GM12875 (cell line): Measurements from ENCODE around the gene LACRT.

Source experiments
- H3K4me3 ChIP-seq: one replicate; pipeline ENCODE4 v1.5.1; 2011; ENCODE audit warnings: low read depth, low read length, control low read depth
- TF ChIP-seq, protein P1 (sequence below): IDR thresholded peaks from 2 replicates; pipeline ENCODE4 v1.5.1; 2011; ENCODE audit warnings: low read depth, mild to moderate bottlenecking, control low read depth, inconsistent platforms, low read length, moderate library complexity, borderline replicate concordance; ENCODE audit not compliant: insufficient read depth

LACRT gene

DNA sequence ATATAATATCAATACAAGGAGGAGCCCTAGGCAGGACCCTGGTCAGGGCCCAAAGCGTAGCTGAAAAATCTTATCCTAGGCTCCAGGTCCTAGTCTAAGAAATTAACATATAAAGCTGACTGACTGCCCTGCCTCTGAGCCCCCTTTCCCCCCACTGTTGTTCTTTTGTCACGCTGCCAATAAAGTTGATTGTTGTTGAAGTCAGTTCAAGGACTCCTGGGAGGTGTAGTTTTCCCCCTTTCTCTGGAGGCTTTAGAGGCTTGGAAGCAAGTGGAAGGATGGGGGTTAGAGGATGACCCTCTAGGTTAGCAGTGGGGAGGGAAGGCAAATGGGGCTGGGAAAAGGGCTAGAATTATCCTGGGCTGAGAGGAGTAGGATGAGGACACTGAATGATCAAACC is 49.5 kb downstream of the LACRT start:
- TF ChIP-seq, protein P1, sequence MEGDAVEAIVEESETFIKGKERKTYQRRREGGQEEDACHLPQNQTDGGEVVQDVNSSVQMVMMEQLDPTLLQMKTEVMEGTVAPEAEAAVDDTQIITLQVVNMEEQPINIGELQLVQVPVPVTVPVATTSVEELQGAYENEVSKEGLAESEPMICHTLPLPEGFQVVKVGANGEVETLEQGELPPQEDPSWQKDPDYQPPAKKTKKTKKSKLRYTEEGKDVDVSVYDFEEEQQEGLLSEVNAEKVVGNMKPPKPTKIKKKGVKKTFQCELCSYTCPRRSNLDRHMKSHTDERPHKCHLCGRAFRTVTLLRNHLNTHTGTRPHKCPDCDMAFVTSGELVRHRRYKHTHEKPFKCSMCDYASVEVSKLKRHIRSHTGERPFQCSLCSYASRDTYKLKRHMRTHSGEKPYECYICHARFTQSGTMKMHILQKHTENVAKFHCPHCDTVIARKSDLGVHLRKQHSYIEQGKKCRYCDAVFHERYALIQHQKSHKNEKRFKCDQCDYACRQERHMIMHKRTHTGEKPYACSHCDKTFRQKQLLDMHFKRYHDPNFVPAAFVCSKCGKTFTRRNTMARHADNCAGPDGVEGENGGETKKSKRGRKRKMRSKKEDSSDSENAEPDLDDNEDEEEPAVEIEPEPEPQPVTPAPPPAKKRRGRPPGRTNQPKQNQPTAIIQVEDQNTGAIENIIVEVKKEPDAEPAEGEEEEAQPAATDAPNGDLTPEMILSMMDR: no peak

GRCh38 chr12:54584128-54584527 is 50.6 kb downstream of the LACRT start:
- no peak overlapping the region for H3K4me3 ChIP-seq
- TF ChIP-seq, protein P1: no peak

More for the DNA sequence above, 49.5 kb downstream of the LACRT start:
- H3K4me3 ChIP-seq: no peak overlapping the region

DNA sequence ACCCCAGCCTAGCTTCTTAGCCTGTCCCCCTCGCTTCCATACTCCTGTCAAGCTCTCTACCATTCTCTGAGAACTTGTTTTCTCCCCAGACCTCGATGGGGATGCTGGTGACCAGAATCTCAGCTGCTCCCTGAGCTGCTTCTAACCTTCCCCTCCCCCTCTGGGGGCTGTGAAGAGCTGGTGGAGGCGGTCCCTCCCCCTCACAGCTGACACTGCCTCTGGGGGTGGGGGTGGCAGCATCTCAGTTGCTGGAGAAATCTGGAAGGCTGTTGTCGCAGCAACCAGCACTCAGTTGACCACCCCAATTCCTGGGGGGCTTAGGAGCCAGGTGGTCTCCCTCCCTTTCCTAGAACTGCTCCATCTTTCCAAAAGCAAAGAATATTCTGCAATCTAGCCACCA is 51.0 kb downstream of the LACRT start:
- TF ChIP-seq, protein P1: no peak
- no peak overlapping the region for H3K4me3 ChIP-seq

- TF ChIP-seq, protein P1: no peak
- no peak overlapping the region for H3K4me3 ChIP-seq
Observed at GRCh38 chr12:54581412-54581811, 53.3 kb downstream of the LACRT start.
